Measurements from ENCODE around the gene PUM2. TPM values are rescaled to one million over a fixed set of nuclear protein-coding genes. Genes with fewer than 3 reads are reported as not detected.

The PUM2 gene
- total and polyA plus RNA-seq, 2 experiments from 2014 or later, result 13.6 to 18.3 TPM

DNA sequence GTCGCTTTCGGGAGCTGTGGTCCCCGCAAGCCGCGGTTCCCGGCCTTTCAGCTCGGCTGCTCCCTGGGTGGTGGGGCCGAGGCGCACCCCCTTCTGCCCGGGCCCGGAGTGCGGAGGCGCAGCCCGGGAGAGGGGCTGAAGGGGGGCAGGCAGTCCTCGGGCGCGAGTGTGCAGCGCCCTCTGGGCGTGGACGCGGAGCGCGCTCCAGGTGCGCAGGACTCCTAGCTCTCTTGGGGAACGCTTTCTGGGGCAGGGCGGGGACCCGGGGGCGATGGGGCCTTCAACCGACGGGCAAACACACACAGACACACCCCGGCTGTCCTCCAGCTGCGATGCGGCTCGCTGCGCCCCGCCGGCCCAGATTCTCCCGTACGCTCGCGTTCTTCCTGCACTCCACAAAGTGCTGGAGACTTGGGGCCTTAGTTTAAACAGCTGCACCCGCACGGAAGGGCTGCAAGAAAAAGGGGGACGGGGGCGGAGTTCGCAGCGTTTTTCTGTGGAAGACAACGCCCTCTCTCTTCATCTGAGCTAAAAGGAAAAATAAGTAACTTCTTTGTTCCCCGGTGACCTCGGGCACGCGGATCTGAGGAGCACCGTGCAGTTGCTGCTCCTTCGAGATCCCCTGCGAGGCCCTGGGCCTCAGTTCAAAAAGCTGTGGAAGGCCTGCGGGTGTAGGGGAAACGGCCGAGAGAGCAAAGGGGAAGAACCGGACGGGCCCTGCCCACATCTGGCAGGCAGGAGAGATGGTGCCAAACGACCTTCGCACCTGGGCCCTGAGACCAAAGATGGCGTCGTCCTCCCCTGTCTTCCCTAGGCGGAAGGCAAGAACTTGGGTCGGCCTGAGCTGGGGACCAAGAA is 125.1 kb downstream of the PUM2 start:
- WGBS, 2 experiments (ENCODE audit: low coverage in 1 of 2, low lambda C conversion rate in 2 of 2, missing lambda C conversion rate in 2 of 2), result 11 to 12% methylated on average over 55 to 66 of the region's 66 CpGs
- Histone ChIP-seq H3K4me3 (peak overlapping the region; percentile 76), H3K9me3 (ENCODE audit: low read depth) (no peaks in the 10 kb centered on the region), H3K79me2 (ENCODE audit: insufficient read depth) (no peaks in the 10 kb centered on the region), H4K20me1 (ENCODE audit: insufficient read depth) (no peaks in the 10 kb centered on the region), H3K4me1 (ENCODE audit: insufficient read depth) (peaks cover 21% of the 10 kb centered on the region), H2AFZ (peak overlapping the region; percentile 85), H3K4me2 (ENCODE audit: unreplicated experiment) (peak overlapping the region; percentile 62), H3K27me3 (replicated peaks; ENCODE audit: insufficient read depth) (no peaks in the 10 kb centered on the region), H3K9ac (no peak overlapping the region), H3K9me2 (ENCODE audit: insufficient read depth) (no peaks in the 10 kb centered on the region), H3K27ac (no peak overlapping the region), H3F3A (ENCODE audit: insufficient read depth) (peaks cover 25% of the 10 kb centered on the region), H3K36me3 (ENCODE audit: low read depth) (no peaks in the 10 kb centered on the region)
- in situ Hi-C loops (cut with MboI), result no loop called here
- no peak for TF ChIP-seq EZH2 (IDR thresholded peaks at IDR 0.05; ENCODE audit: insufficient read depth, poor library complexity, severe bottlenecking)
- TF ChIP-seq EZH2phosphoT487 (IDR thresholded peaks at IDR 0.05; ENCODE audit: insufficient read depth, low read depth), result no peak
- peak; percentile 64 for DNase-seq

GRCh38 chr2:20224716-20225293 is 125.8 kb downstream of the PUM2 start, which contains the start of gene SDC1:
Gene SDC1, minus strand, starts transcription at chr2:20225130. Its CDS starts 263 bp downstream, at chr2:20224867.
- peaks cover 22% of the 10 kb centered on the region for H3K4me1 ChIP-seq (ENCODE audit: insufficient read depth)
- in situ Hi-C loops (cut with MboI), result no loop called here
- no peak within 1 kb of the TSS for H3K27ac ChIP-seq

DNA sequence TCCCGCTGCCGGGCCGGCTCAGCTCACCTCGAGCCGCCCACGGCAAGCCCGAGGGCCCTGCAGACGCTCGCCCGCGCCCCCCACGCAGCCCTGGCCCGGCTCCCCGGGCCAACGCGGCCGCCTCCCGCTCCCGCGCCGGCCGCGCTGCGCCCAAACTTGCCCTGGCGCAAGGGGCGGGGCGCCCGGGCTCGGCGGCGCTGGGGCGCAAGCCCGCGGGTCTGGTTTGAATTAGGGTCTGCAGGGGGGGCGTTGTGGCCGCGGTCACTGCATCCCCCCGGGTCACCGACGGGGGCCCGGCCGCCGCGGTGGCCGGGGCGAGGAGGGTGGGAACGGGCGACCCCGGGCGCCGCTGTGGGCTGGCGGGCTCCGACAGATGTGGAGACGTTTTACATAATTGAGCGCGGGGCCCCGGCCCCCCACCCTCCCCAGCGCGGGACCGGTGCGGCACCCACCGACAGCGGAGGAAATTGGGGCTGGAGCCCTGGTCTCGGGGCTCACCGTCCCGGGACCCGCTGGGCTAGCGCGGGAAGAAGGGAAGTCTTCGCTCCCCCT is 126.4 kb downstream of the PUM2 start:
- Histone ChIP-seq H2AFZ (peak overlapping the region; percentile 85), H3K27ac (no peak overlapping the region), H4K20me1 (ENCODE audit: insufficient read depth) (no peaks in the 10 kb centered on the region), H3K36me3 (ENCODE audit: low read depth) (no peaks in the 10 kb centered on the region), H3K9me3 (ENCODE audit: low read depth) (no peaks in the 10 kb centered on the region), H3K9me2 (ENCODE audit: insufficient read depth) (no peaks in the 10 kb centered on the region), H3K4me1 (ENCODE audit: insufficient read depth) (peaks cover 22% of the 10 kb centered on the region), H3K79me2 (ENCODE audit: insufficient read depth) (no peaks in the 10 kb centered on the region), H3K9ac (peak overlapping the region; percentile 69), H3K4me2 (ENCODE audit: unreplicated experiment) (peak overlapping the region; percentile 77), H3K27me3 (replicated peaks; ENCODE audit: insufficient read depth) (no peaks in the 10 kb centered on the region), H3F3A (ENCODE audit: insufficient read depth) (peaks cover 27% of the 10 kb centered on the region), H3K4me3 (peak overlapping the region; percentile 76)
- WGBS, 2 experiments (ENCODE audit: low coverage in 1 of 2, low lambda C conversion rate in 2 of 2, missing lambda C conversion rate in 2 of 2), result 1 to 2% methylated on average over 41 to 43 of the region's 70 CpGs
- no peak for DNase-seq
- in situ Hi-C loops (cut with MboI), result no loop called here
- no peak for TF ChIP-seq EZH2phosphoT487 (IDR thresholded peaks at IDR 0.05; ENCODE audit: insufficient read depth, low read depth)
- no peak for TF ChIP-seq EZH2 (IDR thresholded peaks at IDR 0.05; ENCODE audit: insufficient read depth, poor library complexity, severe bottlenecking)

More at GRCh38 chr2:20224716-20225293, 125.8 kb downstream of the PUM2 start, which contains the start of gene SDC1:
- H3F3A ChIP-seq (ENCODE audit: insufficient read depth), result peaks cover 27% of the 10 kb centered on the region
- H2AFZ ChIP-seq, result peak within 1 kb of the TSS; percentile 85
- H3K9me2 ChIP-seq (ENCODE audit: insufficient read depth), result no peaks in the 10 kb centered on the region
- 1 to 4% methylated on average over 26 to 42 of the region's 65 CpGs for whole genome bisulfite sequencing, 2 experiments (ENCODE audit: low coverage in 1 of 2, low lambda C conversion rate in 2 of 2, missing lambda C conversion rate in 2 of 2)
- TF ChIP-seq EZH2 (IDR thresholded peaks at IDR 0.05; ENCODE audit: insufficient read depth, poor library complexity, severe bottlenecking), result no peak
- TF ChIP-seq EZH2phosphoT487 (IDR thresholded peaks at IDR 0.05; ENCODE audit: insufficient read depth, low read depth), result no peak
- H3K4me2 ChIP-seq (ENCODE audit: unreplicated experiment), result peak within 1 kb of the TSS; percentile 77
- peak within 1 kb of the TSS; percentile 76 for H3K4me3 ChIP-seq
- no peaks in the 10 kb centered on the region for H4K20me1 ChIP-seq (ENCODE audit: insufficient read depth)
- peak; percentile 77 for DNase-seq
- H3K9ac ChIP-seq, result peak within 1 kb of the TSS; percentile 69
- no peaks in the 10 kb centered on the region for H3K79me2 ChIP-seq (ENCODE audit: insufficient read depth)
- H3K9me3 ChIP-seq (ENCODE audit: low read depth), result no peaks in the 10 kb centered on the region
- H3K27me3 ChIP-seq (replicated peaks; ENCODE audit: insufficient read depth), result no peaks in the 10 kb centered on the region
- no peaks in the 10 kb centered on the region for H3K36me3 ChIP-seq (ENCODE audit: low read depth)

GRCh38 chr2:20223407-20224163 is 127.1 kb downstream of the PUM2 start:
- Histone ChIP-seq H3K4me1 (ENCODE audit: insufficient read depth) (peaks cover 22% of the 10 kb centered on the region), H3K27ac (no peak overlapping the region), H3K9me3 (ENCODE audit: low read depth) (no peaks in the 10 kb centered on the region)

More at GRCh38 chr2:20223407-20224163, 127.1 kb downstream of the PUM2 start:
- Histone ChIP-seq H3K9ac (peak overlapping the region; percentile 69), H4K20me1 (ENCODE audit: insufficient read depth) (no peaks in the 10 kb centered on the region), H3K79me2 (ENCODE audit: insufficient read depth) (no peaks in the 10 kb centered on the region), H3K4me2 (ENCODE audit: unreplicated experiment) (peak overlapping the region; percentile 77), H3K27me3 (replicated peaks; ENCODE audit: insufficient read depth) (no peaks in the 10 kb centered on the region), H3K9me2 (ENCODE audit: insufficient read depth) (no peaks in the 10 kb centered on the region), H3F3A (ENCODE audit: insufficient read depth) (peaks cover 27% of the 10 kb centered on the region), H3K36me3 (ENCODE audit: low read depth) (no peaks in the 10 kb centered on the region), H2AFZ (peak overlapping the region; percentile 85), H3K4me3 (peak overlapping the region; percentile 76)
- in situ Hi-C loops (cut with MboI), result no loop called here
- TF ChIP-seq EZH2phosphoT487 (IDR thresholded peaks at IDR 0.05; ENCODE audit: insufficient read depth, low read depth) (no peak), EZH2 (IDR thresholded peaks at IDR 0.05; ENCODE audit: insufficient read depth, poor library complexity, severe bottlenecking) (no peak)
- peak; percentile 79 for DNase-seq
- 1 to 2% methylated on average over 59 to 65 of the region's 66 CpGs for WGBS, 2 experiments (ENCODE audit: low coverage in 1 of 2, low lambda C conversion rate in 2 of 2, missing lambda C conversion rate in 2 of 2)

All from GM23248 (cell line).